Tibial nerve (tissue), 4 donors: ENCODE results near the gene FBXO38. TPM values are rescaled to one million over a fixed set of nuclear protein-coding genes. Genes with fewer than 3 reads are reported as not detected.

Experiments
- DNase-seq, 2 donors: peaks; one replicate each; pipeline ENCODE4 v3.0.0-alpha.2; 2019; ENCODE audit warnings: low spot score in 2 of 2
- H3K27ac ChIP-seq, 4 donors: fragments of 200-600 bp; sonication (generic) in 3 of 4; one replicate each; pipeline ENCODE4 v1.5.1; 2017 to 2019; ENCODE audit warnings: mild to moderate bottlenecking in 1 of 4
- H3K27me3 ChIP-seq, 2 donors: fragments of 200-600 bp; sonication (generic) in 1 of 2; one replicate each; pipeline versions ENCODE4 v1.5.1 to v1.6.0; 2017 to 2019
- H3K36me3 ChIP-seq, 3 donors: fragments of 200-600 bp; sonication (generic); one replicate each; pipeline ENCODE4 v1.5.1; 2018 to 2019
- H3K4me1 ChIP-seq, 4 donors: fragments of 200-600 bp; sonication (generic) in 3 of 4; one replicate each; pipeline ENCODE4 v1.5.1; 2017 to 2019
- H3K4me3 ChIP-seq, 4 donors: fragments of 200-600 bp; sonication (generic) in 3 of 4; one replicate each; pipeline ENCODE4 v1.5.1; 2017 to 2019; ENCODE audit warnings: mild to moderate bottlenecking in 1 of 4, moderate library complexity in 1 of 4
- H3K9me3 ChIP-seq, 4 donors: fragments of 200-600 bp; sonication (generic) in 3 of 4; one replicate each; pipeline ENCODE4 v1.5.1; 2017 to 2019
- EP300 ChIP-seq, 2 donors: sonication (generic); formaldehyde crosslinking; IDR thresholded peaks; one replicate each; pipeline ENCODE4 v1.6.1; 2017; ENCODE audit warnings: antibody characterized with exemption in 2 of 2, mild to moderate bottlenecking in 1 of 2
- POLR2A ChIP-seq, 2 donors: fragments of 450-650 bp; IDR thresholded peaks; one replicate each; pipeline ENCODE4 v1.6.1; 2017; ENCODE audit warnings: antibody characterized with exemption in 2 of 2, mild to moderate bottlenecking in 2 of 2, moderate library complexity in 2 of 2
- WGBS, 2 donors: methylation state at CpG; one replicate each; pipeline ENCODE4 v1.1.5; 2018; 5-methylcytosine and 5-hydroxymethylcytosine counted together
- total RNA-seq, 4 donors: library from RNA; depleted of rRNA; stranded (reverse); fragments of >200 nt; gene quantifications; one replicate each; pipeline ENCODE4 v1.1.0, GENCODE V29; 2016
- TF ChIP-seq, protein P1 (sequence below), 5 experiments: fragments of 200-600 bp in 3 of 5; fragments of 450-650 bp in 2 of 5; sonication (generic) in 3 of 5; IDR thresholded peaks; one replicate each; pipeline ENCODE4 v1.5.1; 2016 to 2019; ENCODE audit warnings: antibody characterized with exemption in 5 of 5, mild to moderate bottlenecking in 3 of 5, moderate library complexity in 2 of 5

FBXO38 gene
- total RNA-seq, 4 donors from 2014 or later: 55.0 to 60.7 (median 56.4) TPM

DNA sequence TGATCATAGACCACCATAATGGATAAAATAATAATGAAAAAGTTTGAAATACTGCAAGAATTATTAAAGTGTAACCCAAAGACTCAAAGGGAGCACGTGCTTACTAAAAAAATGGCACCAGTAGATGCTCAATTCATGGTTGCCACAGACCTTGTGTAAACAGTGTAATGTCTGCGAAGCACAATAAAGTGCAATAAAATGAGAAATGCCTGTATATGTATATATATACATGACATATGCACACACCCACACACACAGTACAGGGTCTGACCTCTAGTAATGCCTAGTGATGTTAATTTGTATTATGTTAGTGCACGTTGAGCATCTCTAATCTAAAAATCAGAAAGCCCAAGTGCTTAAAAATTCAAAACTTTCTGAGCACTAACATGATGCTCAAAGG, 52.3 kb downstream of the FBXO38 start:
- H3K4me1 ChIP-seq: no peaks in the 10 kb centered on the region
- 88 to 91% methylated on average over 3 of the region's 3 CpGs for WGBS, 2 donors
- DNase-seq: no peak
- no peaks in the 10 kb centered on the region for H3K27me3 ChIP-seq
- H3K9me3 ChIP-seq: no peaks in the 10 kb centered on the region
- TF ChIP-seq POLR2A (IDR thresholded peaks at IDR 0.05) (no peak), EP300 (IDR thresholded peaks at IDR 0.05) (no peak)
- TF ChIP-seq, protein P1, sequence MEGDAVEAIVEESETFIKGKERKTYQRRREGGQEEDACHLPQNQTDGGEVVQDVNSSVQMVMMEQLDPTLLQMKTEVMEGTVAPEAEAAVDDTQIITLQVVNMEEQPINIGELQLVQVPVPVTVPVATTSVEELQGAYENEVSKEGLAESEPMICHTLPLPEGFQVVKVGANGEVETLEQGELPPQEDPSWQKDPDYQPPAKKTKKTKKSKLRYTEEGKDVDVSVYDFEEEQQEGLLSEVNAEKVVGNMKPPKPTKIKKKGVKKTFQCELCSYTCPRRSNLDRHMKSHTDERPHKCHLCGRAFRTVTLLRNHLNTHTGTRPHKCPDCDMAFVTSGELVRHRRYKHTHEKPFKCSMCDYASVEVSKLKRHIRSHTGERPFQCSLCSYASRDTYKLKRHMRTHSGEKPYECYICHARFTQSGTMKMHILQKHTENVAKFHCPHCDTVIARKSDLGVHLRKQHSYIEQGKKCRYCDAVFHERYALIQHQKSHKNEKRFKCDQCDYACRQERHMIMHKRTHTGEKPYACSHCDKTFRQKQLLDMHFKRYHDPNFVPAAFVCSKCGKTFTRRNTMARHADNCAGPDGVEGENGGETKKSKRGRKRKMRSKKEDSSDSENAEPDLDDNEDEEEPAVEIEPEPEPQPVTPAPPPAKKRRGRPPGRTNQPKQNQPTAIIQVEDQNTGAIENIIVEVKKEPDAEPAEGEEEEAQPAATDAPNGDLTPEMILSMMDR (IDR thresholded peaks at IDR 0.05): no peak
- no peak overlapping the region for H3K4me3 ChIP-seq
- peaks cover 0 to 84% (median 2%) of the 10 kb centered on the region in 3 donors for H3K36me3 ChIP-seq
- H3K27ac ChIP-seq: no peak overlapping the region

DNA sequence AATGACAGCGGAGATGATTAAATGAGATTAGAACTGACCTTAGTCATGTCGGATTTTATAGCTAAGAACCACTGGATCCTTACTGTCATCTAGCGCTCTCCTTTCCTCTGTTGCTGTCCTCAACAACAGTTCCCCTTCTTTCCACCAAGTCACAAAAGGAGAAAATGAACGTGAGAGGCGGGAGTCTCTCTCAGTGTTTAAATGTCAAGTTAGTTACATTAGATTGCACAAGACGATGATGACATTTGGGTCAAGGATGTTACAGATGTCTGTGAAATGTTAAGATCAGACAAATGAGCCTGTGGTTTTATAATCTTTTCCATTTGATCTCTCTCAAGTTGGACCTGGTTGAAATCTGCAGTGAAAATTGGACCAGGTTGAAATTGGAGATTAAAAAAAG, 53.5 kb downstream of the FBXO38 start:
- DNase-seq: no peak
- TF ChIP-seq EP300 (IDR thresholded peaks at IDR 0.05): no peak
- TF ChIP-seq, protein P1 (IDR thresholded peaks at IDR 0.05): no peak
- no peak for TF ChIP-seq POLR2A (IDR thresholded peaks at IDR 0.05)
- WGBS, 2 donors: 76 to 77% methylated on average over 6 of the region's 6 CpGs
- Histone ChIP-seq H3K36me3 (peaks cover 0 to 96% (median 7%) of the 10 kb centered on the region in 3 donors), H3K9me3 (no peaks in the 10 kb centered on the region), H3K4me1 (no peaks in the 10 kb centered on the region), H3K27ac (no peak overlapping the region), H3K4me3 (no peak overlapping the region), H3K27me3 (no peaks in the 10 kb centered on the region)

- no peak overlapping the region for H3K4me3 ChIP-seq
- H3K27me3 ChIP-seq: no peaks in the 10 kb centered on the region
- H3K9me3 ChIP-seq: no peaks in the 10 kb centered on the region
- no peaks in the 10 kb centered on the region for H3K4me1 ChIP-seq
- no peak for DNase-seq
- H3K27ac ChIP-seq: no peak overlapping the region
- H3K36me3 ChIP-seq: peaks cover 0 to 95% (median 7%) of the 10 kb centered on the region in 3 donors
- TF ChIP-seq POLR2A (IDR thresholded peaks at IDR 0.05): no peak
- TF ChIP-seq, protein P1 (IDR thresholded peaks at IDR 0.05): no peak
- no peak for TF ChIP-seq EP300 (IDR thresholded peaks at IDR 0.05)
- 39 to 70% methylated on average over 2 of the region's 2 CpGs for WGBS, 2 donors
Measured at GRCh38 chr5:148438933-148439332, 55.2 kb downstream of the FBXO38 start.

GRCh38 chr5:148443241-148443640, 59.5 kb downstream of the FBXO38 start:
- H3K9me3 ChIP-seq: no peaks in the 10 kb centered on the region
- H3K27me3 ChIP-seq: no peaks in the 10 kb centered on the region
- H3K36me3 ChIP-seq: peaks cover 0 to 53% (median 7%) of the 10 kb centered on the region in 3 donors
- H3K4me3 ChIP-seq: no peak overlapping the region
- H3K4me1 ChIP-seq: no peaks in the 10 kb centered on the region
- 42 to 46% methylated on average over 1 of the region's 1 CpG for WGBS, 2 donors
- H3K27ac ChIP-seq: no peak overlapping the region
- TF ChIP-seq POLR2A (IDR thresholded peaks at IDR 0.05): no peak
- TF ChIP-seq, protein P1 (IDR thresholded peaks at IDR 0.05): no peak
- TF ChIP-seq EP300 (IDR thresholded peaks at IDR 0.05): no peak
- DNase-seq: no peak

DNA sequence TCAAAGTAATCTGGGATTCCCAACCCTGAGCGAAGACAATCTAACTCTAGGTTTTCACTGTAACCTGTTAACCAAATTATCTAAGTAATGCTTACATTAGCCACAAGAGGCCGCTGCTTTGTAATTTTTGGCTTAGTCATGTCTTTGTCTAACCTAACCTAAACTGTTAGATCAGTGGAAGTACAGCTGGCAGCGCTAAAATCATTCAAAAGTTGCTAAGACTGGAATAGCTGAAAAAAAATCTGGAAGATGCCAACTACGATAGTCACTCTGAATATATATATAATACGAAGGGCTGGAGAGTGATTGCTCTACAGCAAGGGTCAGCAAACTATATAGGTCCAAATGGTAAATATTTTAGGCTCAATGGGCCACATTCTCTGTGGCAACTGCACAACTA, 60.2 kb downstream of the FBXO38 start:
- Histone ChIP-seq H3K4me3 (no peak overlapping the region), H3K4me1 (no peaks in the 10 kb centered on the region), H3K36me3 (peaks cover 0 to 46% (median 7%) of the 10 kb centered on the region in 3 donors), H3K27ac (no peak overlapping the region), H3K9me3 (no peaks in the 10 kb centered on the region), H3K27me3 (no peaks in the 10 kb centered on the region)
- 20 to 23% methylated on average over 5 of the region's 5 CpGs for WGBS, 2 donors
- DNase-seq: peak in 1 of 2 donors; percentile 76
- TF ChIP-seq, protein P1 (IDR thresholded peaks at IDR 0.05): peak; percentile 56 to 81 (median 63)
- TF ChIP-seq EP300 (IDR thresholded peaks at IDR 0.05) (no peak), POLR2A (IDR thresholded peaks at IDR 0.05) (no peak)
